H9 (cell line): Measurements from ENCODE around the gene CHST1. TPM values are rescaled to one million over a fixed set of nuclear protein-coding genes. Genes with fewer than 3 reads are reported as not detected.

ENCODE experiments used
- DNase-seq: peaks from one replicate; pipeline ENCODE4 v3.0.0-alpha.2; 2017
- H2AFZ ChIP-seq: one replicate; pipeline ENCODE4 v1.6.1; 2013; ENCODE audit warnings: mild to moderate bottlenecking, low read length, control low read depth, moderate library complexity
- H2AK5ac ChIP-seq: 2 replicates; pipeline ENCODE4 v1.6.1; 2013; ENCODE audit warnings: low read length, control low read depth, mixed read lengths; ENCODE audit not compliant: insufficient read length
- H2BK120ac ChIP-seq: one replicate; pipeline ENCODE4 v1.6.1; 2013; ENCODE audit warnings: low read depth, mild to moderate bottlenecking, low read length, control low read depth, inconsistent platforms; ENCODE audit not compliant: poor library complexity, severe bottlenecking
- H2BK12ac ChIP-seq: 2 replicates; pipeline ENCODE4 v1.6.1; 2013; ENCODE audit warnings: low read length, control low read depth, mixed read lengths, low read depth; ENCODE audit not compliant: insufficient read length
- H2BK15ac ChIP-seq: 2 replicates; pipeline ENCODE4 v1.6.1; 2013; ENCODE audit warnings: low read depth, low read length, control low read depth
- H2BK20ac ChIP-seq: one replicate; pipeline ENCODE4 v1.6.1; 2013; ENCODE audit warnings: low read depth, mild to moderate bottlenecking, low read length, control low read depth, inconsistent platforms; ENCODE audit not compliant: poor library complexity, severe bottlenecking
- H2BK5ac ChIP-seq: 2 replicates; pipeline ENCODE4 v1.6.1; 2013; ENCODE audit warnings: low read length, control low read depth, mixed read lengths; ENCODE audit not compliant: insufficient read length
- H3K14ac ChIP-seq: 2 replicates; pipeline ENCODE4 v1.6.1; 2013; ENCODE audit warnings: low read length, control low read depth; ENCODE audit not compliant: insufficient read depth
- H3K18ac ChIP-seq: 2 replicates; pipeline ENCODE4 v1.6.1; 2013; ENCODE audit warnings: low read depth, mild to moderate bottlenecking, mixed read lengths, low read length, control low read depth; ENCODE audit not compliant: insufficient read length
- H3K23ac ChIP-seq: 2 replicates; pipeline ENCODE4 v1.6.1; 2013; ENCODE audit warnings: low read length, control low read depth, mixed read lengths, low read depth; ENCODE audit not compliant: insufficient read length
- H3K23me2 ChIP-seq: 2 replicates; pipeline ENCODE4 v1.6.1; 2013; ENCODE audit warnings: low read depth, mild to moderate bottlenecking, mixed read lengths, low read length, control low read depth; ENCODE audit not compliant: insufficient read length, poor library complexity, severe bottlenecking
- H3K27ac ChIP-seq: 2 replicates; pipeline ENCODE4 v1.5.1; 2013; ENCODE audit warnings: low read length, control low read depth, mixed read lengths, low read depth; ENCODE audit not compliant: insufficient read length
- H3K27me3 ChIP-seq: 2 replicates; pipeline ENCODE4 v1.6.1; 2013; ENCODE audit warnings: low read length, control low read depth, inconsistent platforms; ENCODE audit not compliant: insufficient read depth
- H3K4ac ChIP-seq: 2 replicates; pipeline ENCODE4 v1.6.1; 2013; ENCODE audit warnings: low read depth, mild to moderate bottlenecking, control low read depth, inconsistent platforms, low read length, moderate library complexity
- H3K4me1 ChIP-seq: 2 replicates; pipeline ENCODE4 v1.6.1; 2013; ENCODE audit warnings: low read length, control low read depth, inconsistent platforms; ENCODE audit not compliant: insufficient read depth
- H3K4me2 ChIP-seq: 2 replicates; pipeline ENCODE4 v1.6.1; 2013; ENCODE audit warnings: low read length, control low read depth, mixed read lengths; ENCODE audit not compliant: insufficient read length, insufficient read depth
- H3K56ac ChIP-seq: 2 replicates; pipeline ENCODE4 v1.6.1; 2013; ENCODE audit warnings: low read depth, mild to moderate bottlenecking, mixed read lengths, low read length, control low read depth; ENCODE audit not compliant: insufficient read length
- H3K79me1 ChIP-seq: 2 replicates; pipeline ENCODE4 v1.6.1; 2013; ENCODE audit warnings: low read depth, mild to moderate bottlenecking, moderate library complexity, low read length, control low read depth, inconsistent platforms; ENCODE audit not compliant: insufficient read depth, poor library complexity, severe bottlenecking
- H3K79me2 ChIP-seq: 2 replicates; pipeline ENCODE4 v1.6.1; 2013; ENCODE audit warnings: low read length, control low read depth, inconsistent platforms; ENCODE audit not compliant: insufficient read depth
- H3K9ac ChIP-seq: 2 replicates; pipeline ENCODE4 v1.6.1; 2013; ENCODE audit warnings: low read length, control low read depth, mixed read lengths; ENCODE audit not compliant: insufficient read length; ENCODE audit errors: extremely low read depth
- H3K9me3 ChIP-seq: one replicate; pipeline ENCODE4 v1.6.1; 2013; ENCODE audit warnings: low read depth, low read length, inconsistent platforms; ENCODE audit not compliant: control insufficient read depth
- H3T11ph ChIP-seq: one replicate; pipeline ENCODE4 v1.6.1; 2013; ENCODE audit warnings: mild to moderate bottlenecking, low read length, control low read depth, inconsistent platforms
- H4K20me1 ChIP-seq: one replicate; pipeline ENCODE4 v1.6.1; 2013; ENCODE audit not compliant: control insufficient read depth, insufficient read length, insufficient read depth
- H4K5ac ChIP-seq: 2 replicates; pipeline ENCODE4 v1.6.1; 2013; ENCODE audit warnings: low read depth, mild to moderate bottlenecking, mixed read lengths, low read length, control low read depth; ENCODE audit not compliant: insufficient read length
- H4K8ac ChIP-seq: replicated peaks from 2 replicates; pipeline ENCODE4 v1.6.1; 2013; ENCODE audit warnings: low read length, control low read depth, mixed read lengths, low read depth; ENCODE audit not compliant: insufficient read length
- H4K91ac ChIP-seq: 2 replicates; pipeline ENCODE4 v1.6.1; 2013; ENCODE audit warnings: low read depth, mild to moderate bottlenecking, moderate library complexity, mixed read lengths, low read length, control low read depth; ENCODE audit not compliant: insufficient read length
- H3K27ac Mint-ChIP-seq, 3 experiments: 2 replicates in 2 of 3; 3 replicates in 1 of 3; pipeline ENCODE4 v1.8.0; 2020 to 2021; ENCODE audit warnings: mixed read lengths in 3 of 3, mild to moderate bottlenecking in 1 of 3, moderate library complexity in 1 of 3
- H3K27me3 Mint-ChIP-seq: 2 replicates; pipeline ENCODE4 v1.8.0; 2021; ENCODE audit warnings: low read depth, mild to moderate bottlenecking, moderate library complexity, mixed read lengths
- H3K36me3 Mint-ChIP-seq, 3 experiments: 2 replicates in 2 of 3; 3 replicates in 1 of 3; pipeline ENCODE4 v1.8.0; 2020 to 2021; ENCODE audit warnings: low read depth in 3 of 3, mixed read lengths in 3 of 3; ENCODE audit not compliant: insufficient read depth in 1 of 3
- H3K4me1 Mint-ChIP-seq, 2 experiments: 2 replicates each; pipeline ENCODE4 v1.8.0; 2020; ENCODE audit warnings: mixed read lengths in 2 of 2
- H3K4me3 Mint-ChIP-seq, 2 experiments: 2 replicates in 1 of 2; 3 replicates in 1 of 2; pipeline ENCODE4 v1.8.0; 2020 to 2021; ENCODE audit warnings: mild to moderate bottlenecking in 2 of 2, mixed read lengths in 2 of 2, moderate library complexity in 1 of 2
- H3K9me3 Mint-ChIP-seq, 2 experiments: 2 replicates in 1 of 2; 3 replicates in 1 of 2; pipeline ENCODE4 v1.8.0; 2020; ENCODE audit warnings: mild to moderate bottlenecking in 2 of 2, mixed read lengths in 2 of 2, moderate library complexity in 1 of 2
- CTCF ChIP-seq: fragments of 200-600 bp; sonication (generic); conservative IDR thresholded peaks from 3 replicates; pipeline ENCODE4 v1.8.0; 2021; ENCODE audit warnings: antibody characterized with exemption, mild to moderate bottlenecking
- WGBS: extraction: QIAGEN DNeasy Blood & Tissue Kit; methylation state at CpG from one replicate; pipeline ENCODE4 v1.1.7; 2013; ENCODE audit warnings: missing lambda C conversion rate, low lambda C conversion rate, mixed read lengths; ENCODE audit not compliant: insufficient read length; ENCODE audit errors: extremely low coverage; 5-methylcytosine and 5-hydroxymethylcytosine counted together
- total RNA-seq: library from RNA; stranded (reverse); gene quantifications from 2 replicates; pipeline ENCODE4 v1.2.1, GENCODE V29; 2021

The CHST1 gene
- total RNA-seq, 1 experiment from 2014 or later, result 0.57 TPM

- peaks cover 0 to under 1% (median 0%) of the 10 kb centered on the region in 3 experiments; a peak in 1 of 7 replicates for H3K36me3 Mint-ChIP-seq
These were observed 51.1 kb downstream of the CHST1 start for GRCh38 chr11:45614196-45614828.

More at GRCh38 chr11:45614196-45614828, 51.1 kb downstream of the CHST1 start:
- H4K20me1 ChIP-seq, result no peaks in the 10 kb centered on the region
- H3K14ac ChIP-seq, result no peak overlapping the region
- H3K27ac ChIP-seq, result no peak overlapping the region
- H3K79me1 ChIP-seq, result no peaks in the 10 kb centered on the region
- no peaks in the 10 kb centered on the region for H3K23me2 ChIP-seq
- H2BK20ac ChIP-seq, result no peak overlapping the region
- no peak overlapping the region for H2BK5ac ChIP-seq
- H3K23ac ChIP-seq, result no peak overlapping the region
- H3K18ac ChIP-seq, result no peak overlapping the region
- Mint-ChIP-seq H3K4me3 (no peak overlapping the region), H3K27ac (no peak overlapping the region), H3K9me3 (no peaks in the 10 kb centered on the region), H3K27me3 (peaks cover 14% of the 10 kb centered on the region), H3K4me1 (peaks cover 12 to 21% of the 10 kb centered on the region in 2 experiments)
- H3K9me3 ChIP-seq, result no peaks in the 10 kb centered on the region
- no peak overlapping the region for H4K91ac ChIP-seq
- H4K8ac ChIP-seq, result no peak overlapping the region
- H2AK5ac ChIP-seq, result no peak overlapping the region
- H2BK120ac ChIP-seq, result no peak overlapping the region
- WGBS, result no CpG with 5 or more reads among the region's 6 CpGs
- no peak overlapping the region for H3K9ac ChIP-seq
- no peak for TF ChIP-seq CTCF
- DNase-seq, result no peak
- H4K5ac ChIP-seq, result no peak overlapping the region
- H3K4ac ChIP-seq, result no peak overlapping the region
- no peak overlapping the region for H3K56ac ChIP-seq
- H3K79me2 ChIP-seq, result no peaks in the 10 kb centered on the region
- H3K4me2 ChIP-seq, result no peak overlapping the region
- H2BK12ac ChIP-seq, result no peak overlapping the region
- no peaks in the 10 kb centered on the region for H3K27me3 ChIP-seq
- no peak overlapping the region for H3T11ph ChIP-seq
- no peaks in the 10 kb centered on the region for H3K4me1 ChIP-seq
- H2AFZ ChIP-seq, result no peak overlapping the region
- no peak overlapping the region for H2BK15ac ChIP-seq
